GM21360 (cell line): ENCODE data around the gene LGALS13.

Experiments used
- ATAC-seq: cut with Tn5 transposase; IDR thresholded peaks from one replicate; pipeline ENCODE4 v1.9.1; 2021; ENCODE audit warnings: mild to moderate bottlenecking, moderate library complexity; ENCODE audit not compliant: unreplicated experiment

LGALS13 gene, protein sequence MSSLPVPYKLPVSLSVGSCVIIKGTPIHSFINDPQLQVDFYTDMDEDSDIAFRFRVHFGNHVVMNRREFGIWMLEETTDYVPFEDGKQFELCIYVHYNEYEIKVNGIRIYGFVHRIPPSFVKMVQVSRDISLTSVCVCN

DNA sequence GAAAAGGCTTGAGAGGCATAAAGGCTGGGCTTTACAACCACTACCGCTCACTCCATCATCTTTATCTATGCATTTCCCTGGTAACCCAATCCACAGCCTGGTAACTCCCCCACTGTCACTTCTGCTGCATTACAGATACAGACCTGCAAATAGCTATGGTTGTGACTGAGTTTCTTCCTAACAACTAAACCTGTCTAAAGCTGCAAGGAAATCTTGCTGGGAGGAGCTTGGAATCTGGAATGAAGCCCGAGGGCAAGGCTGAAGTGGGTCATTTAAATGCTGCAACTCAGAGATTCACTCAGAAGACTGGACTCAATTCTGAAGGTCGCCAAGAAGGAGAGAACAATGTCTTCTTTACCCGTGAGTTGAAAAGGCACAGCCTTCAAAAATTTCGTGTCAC lies at the start of gene LGALS13:
LGALS13 (plus strand) TSS at position 301 of the 400 bp plus-strand sequence; CDS start at position 346, 45 bp downstream.
- no peak for ATAC-seq

DNA sequence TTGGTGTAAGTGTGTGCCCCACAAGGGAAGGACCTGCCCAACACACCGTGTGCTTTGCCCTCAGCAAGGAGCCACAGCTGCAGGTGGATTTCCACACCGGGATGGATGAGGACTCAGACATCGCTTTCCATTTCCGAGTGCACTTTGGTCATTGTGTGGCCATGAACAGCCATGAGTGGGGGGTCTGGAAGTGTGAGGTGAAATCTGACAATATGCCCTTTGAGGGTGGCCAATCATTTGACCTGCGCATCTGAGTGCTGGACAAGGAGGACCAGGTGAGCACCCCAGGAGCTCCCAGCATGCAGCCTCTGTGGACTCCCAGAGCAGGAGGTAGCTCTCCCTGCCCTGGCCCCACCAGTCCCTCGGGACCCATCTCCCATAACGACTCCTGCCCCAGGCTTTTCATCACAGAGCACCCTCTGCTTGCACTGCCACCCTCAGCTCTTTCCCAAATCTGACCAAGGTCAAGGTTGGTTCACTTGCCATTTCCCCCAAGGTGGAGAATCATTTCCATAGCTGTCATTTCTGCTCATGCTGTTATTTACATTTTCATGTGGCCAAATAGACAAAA lies 49.2 kb upstream of the LGALS13 start:
- no peak for ATAC-seq

DNA sequence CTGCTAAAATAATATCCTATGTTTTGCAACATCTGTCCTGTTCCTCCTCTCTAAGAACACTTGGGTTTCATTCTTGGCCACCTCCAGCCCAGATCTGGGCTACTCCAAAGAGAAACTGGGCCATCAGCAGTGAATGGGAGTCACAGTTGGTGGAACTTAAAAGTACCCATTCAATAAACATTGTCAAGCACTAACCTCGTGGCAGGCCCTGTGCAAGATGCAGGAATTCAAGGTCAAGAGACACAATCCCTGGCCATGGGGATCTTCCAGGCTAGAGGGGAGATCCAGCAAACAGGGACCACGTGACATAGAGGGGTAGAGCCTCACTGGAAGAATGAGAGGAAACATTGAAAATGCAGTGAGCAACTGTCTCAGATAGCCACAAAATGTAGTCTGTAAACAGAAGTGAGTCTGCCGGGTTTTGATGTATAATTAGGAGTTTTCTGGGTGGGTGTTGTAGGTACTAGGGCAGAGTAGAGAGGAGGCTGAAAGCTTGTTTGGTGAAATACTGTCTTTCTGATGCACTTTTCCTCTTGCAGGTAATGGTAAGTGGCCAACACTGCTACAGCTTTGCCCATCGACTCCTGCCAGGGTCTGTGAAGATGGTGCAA lies 47.5 kb upstream of the LGALS13 start:
- ATAC-seq: no peak

DNA sequence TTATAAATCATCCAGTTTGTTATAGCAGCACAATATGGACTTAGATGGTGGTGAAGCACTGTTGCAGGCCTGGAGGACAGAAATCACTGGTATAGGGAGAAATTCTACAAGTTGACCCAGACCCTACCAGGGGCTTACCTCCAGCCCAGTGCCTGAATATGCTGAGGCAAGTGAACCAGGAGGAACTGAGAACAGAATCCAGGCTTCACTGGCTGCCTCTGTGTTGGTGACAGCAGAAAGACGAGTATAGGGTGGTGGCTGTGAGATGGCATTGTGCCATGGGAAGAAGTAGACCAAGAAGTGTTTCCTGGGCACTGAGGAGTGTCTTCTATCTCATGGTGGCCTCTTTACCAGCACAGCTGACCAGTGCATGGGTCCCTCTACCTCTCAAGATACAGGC lies 46.4 kb upstream of the LGALS13 start:
- no peak for ATAC-seq

DNA sequence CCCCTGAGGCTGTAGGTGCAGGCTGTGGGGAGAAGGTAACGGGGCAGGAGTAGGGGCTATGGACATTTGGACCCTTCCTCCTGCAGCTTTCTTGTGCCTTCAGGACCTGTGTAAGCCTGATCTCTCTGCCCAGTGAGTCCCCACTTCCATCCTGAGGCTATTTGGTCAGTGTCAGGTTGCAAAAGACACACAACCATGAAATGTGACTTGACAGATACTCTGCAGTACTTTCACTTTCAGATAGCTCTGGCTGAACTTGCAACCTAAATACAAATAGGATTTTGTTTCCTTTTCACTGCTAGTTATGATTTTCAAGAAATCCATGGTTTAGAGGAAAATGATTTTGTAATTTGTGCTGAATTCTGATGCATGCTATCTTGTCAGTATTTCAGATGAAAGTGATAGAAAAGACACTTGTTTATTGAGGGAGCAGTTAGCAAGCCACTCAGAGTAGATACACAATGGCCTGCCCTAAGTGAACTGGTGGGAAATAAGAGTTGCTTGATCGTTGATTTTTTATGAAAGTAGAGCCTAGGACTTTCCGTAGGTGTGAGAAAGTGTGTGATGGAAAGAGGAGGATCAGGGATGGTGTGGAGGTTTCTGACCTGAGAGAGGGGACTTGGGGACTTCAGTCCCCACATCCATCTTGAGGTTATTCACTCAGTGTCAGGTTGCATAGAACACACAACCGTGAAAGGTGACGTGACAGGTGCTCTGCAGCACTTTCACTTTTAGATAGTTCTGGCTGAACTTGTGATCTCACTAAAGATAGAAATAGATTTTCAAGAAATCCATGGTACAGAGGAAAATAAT lies 44.3 kb upstream of the LGALS13 start:
- no peak for ATAC-seq

DNA sequence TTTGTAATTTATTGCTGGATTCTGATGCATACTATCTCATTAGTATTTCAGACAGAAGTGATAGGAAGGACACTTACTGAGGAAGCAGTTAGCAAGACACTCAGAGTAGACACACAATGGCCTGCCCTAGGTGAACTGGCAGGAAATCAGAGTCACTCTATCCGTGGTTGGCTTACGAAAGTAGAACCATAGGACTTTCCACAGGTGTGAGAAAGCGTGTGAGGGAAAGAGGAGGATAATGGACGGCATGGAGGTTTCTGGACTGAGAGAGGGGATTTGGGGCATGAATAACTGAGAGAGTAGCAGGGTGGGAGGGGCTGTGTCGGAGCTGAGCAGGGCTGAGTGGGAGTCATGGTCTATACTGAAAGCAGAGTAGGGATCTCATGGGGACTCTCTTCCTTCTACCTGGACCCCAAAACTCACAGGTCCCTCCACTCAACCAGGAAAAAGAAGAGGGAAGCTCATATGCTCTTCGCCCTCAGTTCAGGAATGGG lies 43.7 kb upstream of the LGALS13 start:
- ATAC-seq: no peak

DNA sequence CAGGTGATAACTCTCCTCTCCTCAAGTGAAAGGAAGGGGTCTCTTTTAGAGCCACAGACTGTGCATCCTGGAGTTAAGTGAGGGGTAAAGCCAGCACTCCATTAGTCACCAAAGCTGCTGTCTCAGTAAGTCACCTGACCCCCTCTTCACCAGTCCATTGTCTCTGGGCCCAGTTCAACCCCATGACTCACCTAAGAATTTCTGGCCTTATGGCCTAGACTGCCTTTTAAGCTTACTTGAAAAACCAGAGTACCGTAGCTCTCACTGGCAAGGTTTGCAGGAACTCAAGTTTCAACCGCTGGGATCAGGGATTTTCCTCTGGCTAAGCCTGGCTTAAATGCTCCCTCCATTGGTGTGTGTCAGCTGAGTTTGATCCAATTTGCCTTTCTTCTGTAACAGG lies 38.9 kb upstream of the LGALS13 start:
- ATAC-seq: no peak

DNA sequence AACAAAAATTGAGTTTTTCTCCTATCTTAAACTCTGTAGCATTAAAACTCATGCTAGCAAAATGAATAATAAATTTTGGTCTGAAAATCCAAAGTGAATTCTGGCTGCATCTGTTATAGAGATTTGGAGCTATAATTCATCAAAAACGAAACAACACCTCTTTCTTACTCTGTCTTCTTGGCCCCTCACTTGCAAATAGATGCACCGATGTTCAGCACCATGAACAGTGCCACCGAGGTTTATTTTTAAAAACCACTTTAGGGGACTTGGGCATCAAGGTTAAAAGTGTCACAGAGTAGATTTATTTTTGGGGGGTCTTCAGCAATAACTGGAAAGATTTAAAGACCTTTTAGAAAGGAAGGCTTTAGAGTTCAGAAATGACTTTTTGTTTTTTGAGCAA lies 36.3 kb upstream of the LGALS13 start:
- no peak for ATAC-seq

DNA sequence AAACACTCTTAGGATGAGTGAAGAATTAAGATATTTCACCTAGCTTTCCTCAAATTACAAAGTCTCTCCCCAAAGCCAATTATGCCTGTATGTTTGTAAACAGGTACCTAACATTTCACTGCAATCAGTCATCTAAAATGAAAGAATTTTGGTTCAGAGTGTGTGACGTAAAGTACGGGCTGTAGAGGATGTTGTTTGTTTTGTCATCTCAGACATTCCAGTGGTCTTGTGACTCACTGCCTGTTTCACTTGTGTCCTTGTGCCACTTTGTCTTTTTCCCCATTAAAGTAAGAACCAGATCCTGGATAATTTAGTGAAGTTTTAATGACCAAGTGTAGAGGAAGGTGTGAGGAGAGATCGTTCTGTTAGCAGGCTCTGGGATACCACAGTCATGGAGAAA lies 33.7 kb upstream of the LGALS13 start:
- no peak for ATAC-seq

DNA sequence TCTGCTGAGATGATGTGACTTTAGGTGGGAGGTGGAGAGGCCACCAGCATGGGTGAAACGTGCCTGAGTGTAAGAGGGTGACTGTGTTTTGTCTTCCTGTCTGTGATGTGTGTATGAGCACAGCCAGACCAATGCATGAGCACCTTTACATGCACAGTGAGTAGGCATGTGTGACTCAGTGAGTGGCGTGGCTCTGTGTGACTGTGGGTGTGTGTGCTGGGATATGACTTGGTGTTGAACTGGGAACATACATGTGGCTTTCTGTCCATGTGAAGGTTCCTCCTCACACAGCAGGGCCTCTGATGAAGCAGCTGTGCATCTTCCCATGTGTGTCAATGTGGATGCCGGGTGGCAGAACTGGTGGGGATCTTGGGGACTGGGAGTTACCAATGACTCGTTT lies 19.9 kb upstream of the LGALS13 start:
- ATAC-seq: no peak

DNA sequence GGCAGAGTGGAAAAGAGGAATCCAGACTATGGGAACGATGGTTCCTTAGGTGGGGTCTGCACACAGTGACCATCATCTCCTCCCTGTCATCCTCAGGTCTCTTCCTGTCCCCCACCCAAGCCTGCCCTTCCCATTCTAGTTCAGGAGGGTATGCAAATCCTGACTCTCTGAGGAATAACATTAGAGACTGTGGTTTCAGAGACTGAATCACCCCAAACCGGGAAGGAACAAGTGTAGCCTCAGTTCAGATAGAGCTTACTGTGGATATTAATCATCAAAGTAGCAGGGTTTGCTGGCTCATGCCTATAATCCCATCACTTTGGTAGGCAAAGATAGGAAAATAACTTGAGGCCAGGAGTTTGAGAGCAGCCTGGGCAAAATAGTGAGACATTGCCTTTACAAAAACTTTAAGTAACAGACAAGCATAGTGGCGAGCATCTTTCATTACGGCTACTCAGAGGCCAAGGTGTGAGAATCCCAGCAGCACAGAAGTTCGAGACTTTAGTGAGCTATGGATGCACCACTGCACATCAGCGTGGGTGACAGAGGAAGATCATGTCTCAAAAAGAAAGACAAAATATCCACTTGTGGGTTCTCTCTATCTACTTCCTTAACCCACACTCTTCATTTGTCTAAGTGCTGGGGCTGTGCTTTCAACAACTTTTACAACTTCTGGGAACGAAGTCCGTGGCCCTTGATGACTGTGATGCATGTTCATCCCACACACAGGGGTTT lies 19.3 kb upstream of the LGALS13 start:
- ATAC-seq: no peak

DNA sequence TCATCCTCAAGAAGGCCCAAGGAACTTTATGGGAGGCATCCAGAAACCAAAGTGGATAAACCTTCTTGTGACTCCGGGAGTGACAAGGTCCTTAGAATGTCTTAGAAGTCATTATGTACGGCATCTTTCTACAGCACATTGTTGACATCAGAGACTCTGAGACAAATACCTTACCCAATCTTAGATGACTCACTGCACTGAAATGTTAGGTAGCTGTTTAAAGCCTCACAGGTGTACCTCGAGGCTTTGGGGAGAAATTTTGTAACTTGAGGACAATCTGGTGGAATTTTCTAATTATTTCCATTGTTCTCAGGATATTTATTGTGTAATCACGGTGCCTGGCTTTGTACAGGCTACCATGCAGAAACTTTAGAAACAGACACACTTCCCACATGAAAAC lies 14.8 kb upstream of the LGALS13 start:
- no peak for ATAC-seq

DNA sequence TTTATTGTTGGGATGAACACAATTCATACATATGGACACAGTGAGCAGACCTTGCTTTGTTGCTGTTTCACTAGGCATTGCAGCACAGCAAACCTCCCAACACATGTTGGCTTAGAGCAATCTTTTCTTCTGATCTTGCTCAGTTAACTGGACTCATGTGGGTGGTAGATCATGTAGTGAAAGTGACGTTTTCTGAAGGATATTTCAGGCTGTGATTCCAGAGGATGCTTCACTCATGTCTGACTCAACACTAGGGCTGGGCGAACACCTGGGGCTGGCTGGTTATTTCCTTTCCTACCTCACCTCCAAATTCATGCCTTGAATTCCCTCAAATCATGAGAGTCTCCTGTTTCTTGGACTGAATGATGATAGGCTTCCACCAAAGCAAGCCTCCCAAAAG lies 14.3 kb upstream of the LGALS13 start:
- no peak for ATAC-seq

DNA sequence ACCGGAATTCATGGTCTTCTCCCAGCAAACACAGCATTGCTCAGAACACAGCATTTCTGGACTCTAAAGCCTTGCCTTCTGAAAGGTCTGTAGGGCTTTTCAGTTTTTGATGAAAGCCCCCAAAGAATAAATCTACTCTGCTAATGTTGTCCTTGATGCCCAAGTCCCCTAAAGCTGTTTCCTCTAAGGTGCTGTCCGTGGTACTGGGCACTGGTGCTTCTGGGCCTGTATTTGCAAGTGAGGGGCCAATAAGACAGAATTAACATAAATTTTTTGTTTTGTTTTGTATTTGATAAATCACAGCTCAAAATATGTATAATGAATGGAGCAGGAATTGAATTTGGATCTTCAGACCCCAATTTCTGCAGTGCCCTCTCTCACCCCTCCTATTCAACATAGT lies 12.1 kb upstream of the LGALS13 start:
- no peak for ATAC-seq

DNA sequence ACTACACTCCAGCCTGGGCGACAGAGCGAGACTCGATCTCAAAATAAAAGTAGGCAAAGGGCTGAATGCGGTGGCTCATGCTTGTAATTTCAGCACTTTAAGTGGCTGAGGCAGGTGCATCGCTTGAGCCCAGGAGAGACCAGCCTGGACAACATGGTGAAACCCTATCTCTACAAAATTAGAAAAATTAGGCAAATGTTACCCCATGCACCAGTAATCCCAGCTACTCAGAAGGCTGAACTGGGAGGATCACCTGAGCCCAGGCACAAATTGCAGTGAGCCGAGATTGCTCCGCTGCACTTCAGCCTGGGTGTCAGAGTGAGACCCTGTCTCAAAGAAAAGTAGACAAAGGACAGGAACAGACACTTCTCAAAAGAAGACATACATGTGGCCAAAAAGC lies 9.9 kb upstream of the LGALS13 start:
- no peak for ATAC-seq

DNA sequence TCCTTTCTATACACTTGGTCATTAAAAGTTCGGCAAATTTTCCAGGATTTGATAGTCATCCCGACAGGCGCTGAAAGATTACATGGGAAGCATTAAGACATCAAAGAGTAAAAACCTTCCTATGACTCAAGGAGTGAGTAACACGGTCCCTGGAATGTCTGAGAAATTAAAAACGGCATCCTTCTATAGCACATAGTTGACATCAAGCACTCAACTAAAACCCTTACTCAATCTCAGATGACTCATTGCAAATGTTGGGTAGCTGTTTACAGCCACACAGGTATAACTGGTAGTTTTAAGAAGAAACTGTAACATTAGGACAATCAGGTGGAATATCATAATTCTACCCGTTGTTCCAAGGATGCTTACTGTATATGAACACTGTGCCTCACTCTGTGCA lies 6.4 kb upstream of the LGALS13 start:
- no peak for ATAC-seq

DNA sequence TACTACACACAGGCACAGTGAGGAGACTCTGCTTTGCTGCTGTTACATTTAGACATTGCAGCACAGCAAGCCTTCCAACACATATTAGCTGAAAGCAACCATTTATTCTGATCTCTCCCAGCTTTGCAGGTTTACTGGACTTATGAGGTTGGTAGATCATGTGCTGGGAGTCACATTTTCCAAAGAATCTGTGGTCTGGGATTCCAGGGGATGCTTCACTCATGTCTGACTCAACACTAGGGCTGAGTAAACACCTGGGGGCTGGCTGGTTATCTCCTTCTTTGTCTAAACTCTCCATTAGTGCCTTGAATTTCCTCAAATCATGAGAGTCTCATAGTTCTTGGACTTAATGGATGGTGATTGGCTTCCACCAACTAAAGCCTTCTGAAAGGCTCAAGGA lies 5.4 kb upstream of the LGALS13 start:
- no peak for ATAC-seq

DNA sequence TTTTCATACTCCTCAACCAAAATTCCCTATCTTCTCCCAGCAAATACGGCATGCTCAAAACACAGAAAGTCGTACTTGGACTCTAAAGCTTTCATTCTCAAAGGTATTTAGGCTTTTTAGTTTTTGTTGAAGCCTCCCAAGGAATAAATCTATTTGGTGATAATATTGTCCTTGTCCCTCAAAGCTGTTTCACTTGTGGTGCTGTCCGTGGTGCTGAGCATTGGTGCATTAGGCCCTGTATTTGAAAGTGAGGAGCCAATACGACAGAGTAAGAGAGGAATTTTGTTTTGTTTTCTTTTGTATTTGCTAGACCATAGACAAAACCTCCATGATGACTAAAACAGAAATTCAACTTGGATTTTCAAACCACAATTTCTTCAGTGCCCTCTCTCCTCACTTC lies 3.2 kb upstream of the LGALS13 start:
- ATAC-seq: no peak

DNA sequence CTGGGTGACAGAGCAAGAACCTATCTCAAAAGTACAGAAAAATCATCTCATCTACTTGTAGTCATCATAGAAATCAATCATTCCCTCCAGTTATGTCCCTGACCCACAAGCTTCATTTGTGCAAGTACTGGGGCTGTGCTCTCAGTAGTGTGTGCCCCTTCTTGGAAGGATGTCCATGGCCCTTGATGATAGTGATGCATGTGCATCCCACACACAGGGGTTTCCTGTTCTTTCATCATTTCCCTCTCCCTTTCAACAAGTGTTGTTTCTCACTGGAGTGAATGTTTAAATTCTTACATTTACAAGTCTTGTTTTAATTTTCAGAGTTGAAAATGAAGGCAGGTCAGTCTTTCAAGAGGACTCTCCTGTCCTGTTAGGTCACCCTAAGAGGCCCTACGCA lies 1.5 kb downstream of the LGALS13 start:
- ATAC-seq: no peak

DNA sequence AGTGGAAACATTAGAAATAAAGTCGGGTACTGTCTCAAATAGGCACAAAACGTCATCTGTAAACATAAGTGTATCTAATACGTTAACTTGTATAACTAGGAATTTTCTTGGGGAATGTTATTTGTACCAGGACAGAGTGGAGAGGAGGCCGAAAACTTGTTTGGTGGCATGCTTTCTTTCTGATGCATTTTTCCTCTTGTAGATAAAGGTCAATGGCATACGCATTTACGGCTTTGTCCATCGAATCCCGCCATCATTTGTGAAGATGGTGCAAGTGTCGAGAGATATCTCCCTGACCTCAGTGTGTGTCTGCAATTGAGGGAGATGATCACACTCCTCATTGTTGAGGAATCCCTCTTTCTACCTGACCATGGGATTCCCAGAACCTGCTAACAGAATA lies 4.7 kb downstream of the LGALS13 start:
- no peak for ATAC-seq

DNA sequence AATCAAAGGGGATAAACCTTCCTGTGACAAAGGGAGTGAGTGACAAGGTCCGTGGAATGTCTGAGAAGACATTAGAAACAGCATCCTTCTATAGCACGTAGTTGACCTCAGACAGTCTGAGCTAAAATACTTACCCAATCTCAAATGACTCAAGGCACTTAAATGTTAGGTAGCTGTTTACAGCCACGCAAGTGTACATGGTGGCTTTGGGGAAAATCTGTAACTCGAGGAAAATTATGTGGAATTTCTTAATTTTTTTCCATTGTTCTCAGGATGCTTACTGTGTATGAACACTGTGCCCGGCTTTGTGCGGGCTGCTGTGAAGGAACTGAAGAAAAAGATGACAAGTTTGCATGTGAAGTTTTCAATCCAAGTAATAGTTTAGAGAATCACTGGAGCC lies 5.2 kb downstream of the LGALS13 start:
- ATAC-seq: no peak
